Activated T-cell treated with anti-CD3 and anti-CD28 coated beads, Interleukin-2, amount 50 U/mL, for 1 hour (primary cell): ENCODE data around the gene IQCH.
A peak's percentile ranks its signal among the peaks of the same experiment; 100 is the strongest.
"Not testable (repeated sequence)": the region's sequence is repeated elsewhere in the genome, so short reads cannot be mapped to it uniquely, and the experiment has no call there.

ENCODE experiments used
- DNase-seq: peaks from one replicate; pipeline ENCODE4 v3.0.0-alpha.2; 2020

Gene IQCH

GRCh38 chr15:67254238-67255175 lies at the start of gene IQCH, which contains the start of gene AAGAB:
IQCH (plus strand) TSS chr15:67254786; CDS start chr15:67254897, 111 bp downstream.
AAGAB (minus strand) TSS chr15:67254661; CDS start chr15:67254631, 30 bp downstream.
- peak; percentile 97 for DNase-seq

GRCh38 chr15:67207555-67208207 lies 46.9 kb upstream of the IQCH start:
- DNase-seq = no peak

DNA sequence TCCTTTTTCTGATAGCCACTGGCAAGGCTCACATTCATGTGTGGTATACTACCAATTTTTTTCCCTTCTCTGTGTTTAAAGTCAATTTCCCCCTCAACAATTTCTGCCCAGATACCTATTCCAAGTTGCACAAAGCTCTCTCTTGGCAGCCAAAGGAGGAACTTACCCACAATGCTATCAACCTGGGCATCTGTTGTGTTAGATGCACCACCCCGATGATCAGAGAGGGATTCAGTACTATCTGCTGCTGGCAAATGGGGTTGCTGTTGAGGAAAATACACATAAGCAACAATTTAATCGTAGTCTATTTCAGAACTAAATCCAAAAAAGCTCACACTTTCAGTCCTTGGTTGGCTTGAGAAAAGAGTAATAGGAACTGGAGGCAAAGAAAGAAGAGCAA lies 46.2 kb upstream of the IQCH start:
- DNase-seq = no peak

DNA sequence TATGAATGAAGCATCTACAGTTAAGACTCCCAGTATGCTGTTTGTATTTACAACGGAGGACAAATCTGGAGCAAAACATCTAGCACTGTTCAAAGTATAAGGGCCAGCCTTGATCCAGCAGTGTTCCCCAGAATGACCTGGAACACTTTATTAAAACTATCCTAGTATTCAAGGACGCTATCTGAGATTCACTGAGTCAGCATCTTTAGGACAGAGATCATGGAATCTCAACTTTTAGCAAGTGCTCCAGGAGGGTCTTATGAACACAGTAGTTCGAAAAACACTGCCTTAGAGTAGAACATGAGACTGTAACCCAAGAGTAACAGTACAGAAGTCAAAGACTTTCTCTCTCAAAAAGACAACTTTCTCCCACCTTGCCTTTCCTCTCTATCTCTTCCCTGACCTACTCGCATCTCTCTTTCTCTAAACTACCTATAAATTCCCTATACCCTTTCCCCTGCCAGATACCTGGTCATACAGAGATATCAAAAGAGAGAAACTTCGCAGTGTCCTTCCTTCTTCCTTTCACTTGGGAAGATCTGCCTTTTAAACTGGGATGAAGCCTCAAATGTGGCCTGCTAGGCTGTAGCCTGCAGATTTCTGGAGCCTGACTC lies 43.9 kb upstream of the IQCH start:
- no peak for DNase-seq

DNA sequence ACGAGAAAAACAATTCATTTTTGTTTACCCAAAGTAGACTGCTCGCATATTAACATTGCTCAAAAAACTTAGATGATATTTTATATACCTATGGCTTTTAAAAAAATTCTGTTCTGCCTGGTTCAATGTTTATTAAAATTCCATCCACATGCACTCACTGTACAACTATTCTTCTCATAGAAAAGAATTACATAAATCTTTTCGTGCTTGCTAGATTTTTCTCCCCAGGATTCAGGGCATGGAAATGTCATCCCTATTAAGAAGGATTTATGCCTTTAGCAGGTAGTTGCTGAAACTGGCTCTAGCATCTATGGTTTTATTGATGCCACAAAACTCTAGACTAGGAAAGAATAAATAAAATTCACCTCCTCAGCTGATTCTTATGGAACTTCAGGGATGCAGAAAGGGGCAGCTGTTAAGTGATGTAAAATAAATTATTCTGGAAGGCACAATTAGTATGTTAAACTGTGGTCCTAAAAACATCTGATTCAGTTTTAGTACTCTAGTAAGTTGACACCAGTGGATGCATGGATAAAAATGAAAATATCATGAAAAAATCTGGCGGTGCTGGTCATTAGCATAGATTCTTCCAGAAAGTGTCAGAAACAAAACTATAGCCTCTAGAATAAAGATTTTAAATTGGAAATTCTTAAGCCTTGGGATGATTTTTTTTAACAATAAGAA lies 41.8 kb upstream of the IQCH start:
- no peak for DNase-seq

DNA sequence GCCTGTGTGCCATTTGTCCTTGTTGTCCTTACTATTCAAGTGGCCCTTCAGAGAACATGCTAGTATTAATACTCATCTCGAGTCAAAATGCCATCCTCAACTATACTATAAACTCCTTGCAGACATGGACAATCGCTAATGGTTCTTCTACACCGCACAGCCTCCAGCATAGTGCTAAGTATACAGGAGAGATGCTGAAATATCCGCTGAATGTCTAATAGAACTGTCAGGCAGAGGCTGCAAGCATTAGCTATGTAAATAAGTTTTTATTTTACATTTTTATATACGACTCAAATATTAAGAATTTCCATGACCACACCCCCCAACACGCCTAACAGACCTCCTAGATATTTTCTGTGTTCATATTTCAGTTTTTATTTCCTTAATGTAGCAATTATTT lies 39.5 kb upstream of the IQCH start:
- DNase-seq = no peak

DNA sequence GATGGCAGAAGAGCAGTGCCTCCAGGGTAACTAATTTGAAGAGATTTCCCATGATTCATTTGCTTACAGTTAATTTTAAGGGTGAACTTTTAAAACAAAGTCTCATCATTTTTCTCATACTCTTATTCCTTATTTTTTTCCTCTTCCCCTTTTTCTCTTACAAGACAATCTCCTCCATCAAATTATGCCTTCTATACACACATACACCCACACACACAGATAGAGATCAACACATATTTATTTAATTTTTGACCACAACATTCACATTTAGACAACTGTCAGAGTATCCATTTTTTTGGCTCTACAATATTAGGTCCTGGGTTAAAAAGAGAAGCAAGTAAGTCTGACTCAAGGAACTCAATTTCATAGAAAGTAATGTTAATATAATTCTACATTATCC lies 37.7 kb upstream of the IQCH start:
- no peak for DNase-seq

DNA sequence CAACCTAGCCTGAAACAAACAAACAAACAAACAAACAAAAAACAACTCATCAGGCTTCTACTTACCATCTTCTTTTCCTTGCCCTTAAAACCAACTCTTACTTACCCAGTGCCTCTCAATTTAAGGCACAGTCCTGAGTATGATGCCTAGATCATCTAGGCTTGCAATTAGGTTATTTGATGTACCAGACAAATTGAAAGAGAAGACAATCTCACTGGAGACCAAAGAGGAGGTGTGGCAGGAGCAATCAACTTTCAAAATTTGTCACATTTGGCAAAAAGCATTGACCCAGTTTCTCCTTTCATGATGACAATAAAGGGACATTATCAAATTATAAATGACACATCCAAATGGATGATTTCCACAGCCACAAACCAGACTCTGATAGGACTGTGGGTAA lies 36.2 kb upstream of the IQCH start:
- no peak for DNase-seq

- no peak for DNase-seq
Observed at GRCh38 chr15:67219288-67219687, 35.3 kb upstream of the IQCH start.

DNA sequence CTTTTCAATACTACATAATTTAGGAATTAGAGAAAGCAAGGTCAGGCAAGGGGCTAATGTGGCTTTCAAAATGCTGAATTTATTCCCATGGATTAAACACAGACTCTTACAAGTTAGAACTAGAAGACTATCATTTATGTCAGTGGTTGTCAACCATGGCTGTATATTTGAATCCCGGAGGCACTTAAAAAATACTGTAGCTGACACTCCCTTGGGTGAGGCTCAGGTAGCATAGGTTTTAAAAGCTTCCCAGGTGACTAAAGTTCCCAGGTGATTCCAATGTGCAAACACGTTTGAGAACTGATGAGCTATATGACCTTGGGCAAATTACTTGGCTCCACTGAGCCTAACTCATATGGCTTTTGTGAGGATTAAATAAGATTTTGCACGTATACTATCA lies 29.7 kb upstream of the IQCH start:
- DNase-seq = no peak

DNA sequence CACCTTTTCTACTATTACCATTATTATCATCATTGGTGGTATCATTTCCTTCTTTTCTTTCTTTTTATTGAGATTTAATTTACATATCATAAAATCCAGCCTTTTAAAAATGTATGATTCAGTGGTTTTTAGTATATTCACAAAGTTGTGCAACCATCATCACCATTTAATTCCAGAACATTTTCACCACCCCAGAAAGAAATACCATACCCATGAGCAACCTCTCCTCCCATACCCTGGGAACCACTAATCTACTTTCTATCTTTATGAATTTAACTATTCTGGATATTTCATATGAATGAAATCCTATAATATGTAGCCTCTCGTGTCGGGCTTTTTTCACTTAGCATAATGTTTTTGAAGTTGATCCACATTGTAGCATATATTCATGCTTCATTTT lies 29.2 kb upstream of the IQCH start:
- DNase-seq = no peak

GRCh38 chr15:67227431-67227830 lies 27.2 kb upstream of the IQCH start:
- no peak for DNase-seq

- no peak for DNase-seq
Observed at GRCh38 chr15:67227846-67228245, 26.7 kb upstream of the IQCH start.

DNA sequence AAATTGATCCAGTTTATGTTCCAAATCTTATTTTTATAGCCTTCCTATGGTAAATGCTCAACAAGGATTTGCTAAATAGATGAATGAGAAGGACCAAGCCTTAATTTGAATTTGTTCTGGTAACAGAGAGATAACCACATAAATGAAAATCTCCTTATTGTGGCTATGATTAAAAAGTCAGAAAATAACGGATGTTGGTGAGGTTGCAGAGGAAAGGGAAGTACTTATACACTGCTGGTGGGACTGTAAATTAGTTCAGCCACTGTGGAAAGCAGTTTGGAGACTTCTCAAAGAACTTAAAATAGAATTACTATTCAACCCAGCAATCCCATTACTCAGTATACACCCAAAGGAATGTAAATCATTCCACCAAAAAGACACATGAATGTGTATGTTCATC lies 26.3 kb upstream of the IQCH start:
- no peak for DNase-seq

GRCh38 chr15:67230504-67230903 lies 24.1 kb upstream of the IQCH start:
- DNase-seq = no peak

DNA sequence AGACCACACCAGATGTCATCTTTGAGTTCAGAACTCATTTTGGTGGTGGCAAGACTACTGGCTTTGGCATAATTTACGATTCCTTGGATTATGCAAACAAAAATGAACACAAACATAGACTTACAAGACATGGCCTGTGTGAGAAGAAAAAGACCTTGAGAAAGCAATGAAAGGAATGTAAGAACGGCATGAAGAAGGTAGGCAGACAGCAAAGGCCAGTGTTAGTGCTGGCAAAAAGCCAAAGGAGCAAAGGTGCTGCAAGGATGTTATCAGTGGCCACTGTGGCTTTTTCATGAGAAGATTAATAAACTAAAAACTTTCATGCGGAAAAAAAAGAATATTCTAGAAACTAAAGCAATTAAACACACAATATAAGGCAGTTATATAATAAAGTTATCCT lies 22.0 kb upstream of the IQCH start:
- no peak for DNase-seq

DNA sequence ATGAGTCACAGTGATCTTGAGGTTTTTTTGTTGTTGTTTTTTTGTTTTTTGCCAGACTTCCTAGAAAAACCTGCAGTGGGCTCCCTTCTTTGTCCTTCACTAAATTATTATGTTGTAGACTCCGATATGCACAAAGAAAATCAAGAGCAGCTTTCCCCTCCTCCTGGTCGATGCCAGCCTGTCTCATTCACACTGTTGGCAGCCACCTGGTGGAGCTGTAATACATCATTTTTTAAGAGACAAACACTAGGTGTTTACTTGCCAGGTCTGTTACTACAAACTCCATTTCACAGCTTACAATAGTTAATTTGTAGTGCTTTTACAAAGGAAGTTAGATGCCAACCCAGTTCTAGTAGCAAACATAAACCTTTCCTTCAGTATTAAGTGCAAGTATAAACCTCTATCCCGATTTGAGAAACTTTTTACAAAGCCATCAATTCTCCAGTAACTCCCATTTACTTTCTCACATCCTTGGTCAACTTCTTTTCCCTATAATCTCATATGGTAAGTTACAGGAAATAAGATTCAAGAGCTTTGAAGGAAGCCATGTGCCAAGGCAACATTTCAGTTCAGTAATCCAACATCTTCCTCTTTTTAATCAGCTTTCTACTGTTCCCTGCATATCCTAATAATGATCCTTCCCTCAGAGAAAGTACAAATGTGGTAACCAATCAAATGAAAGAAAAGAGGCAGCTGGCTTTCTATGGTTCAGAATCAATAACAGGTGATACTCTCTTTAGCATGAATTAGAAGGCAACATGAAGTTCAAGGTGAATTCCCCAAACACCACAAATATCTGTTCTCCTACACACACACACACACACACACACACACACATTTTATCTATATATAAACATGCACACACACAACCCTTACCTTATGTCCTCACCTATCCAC lies 14.1 kb upstream of the IQCH start:
- peak; percentile 32 for DNase-seq

DNA sequence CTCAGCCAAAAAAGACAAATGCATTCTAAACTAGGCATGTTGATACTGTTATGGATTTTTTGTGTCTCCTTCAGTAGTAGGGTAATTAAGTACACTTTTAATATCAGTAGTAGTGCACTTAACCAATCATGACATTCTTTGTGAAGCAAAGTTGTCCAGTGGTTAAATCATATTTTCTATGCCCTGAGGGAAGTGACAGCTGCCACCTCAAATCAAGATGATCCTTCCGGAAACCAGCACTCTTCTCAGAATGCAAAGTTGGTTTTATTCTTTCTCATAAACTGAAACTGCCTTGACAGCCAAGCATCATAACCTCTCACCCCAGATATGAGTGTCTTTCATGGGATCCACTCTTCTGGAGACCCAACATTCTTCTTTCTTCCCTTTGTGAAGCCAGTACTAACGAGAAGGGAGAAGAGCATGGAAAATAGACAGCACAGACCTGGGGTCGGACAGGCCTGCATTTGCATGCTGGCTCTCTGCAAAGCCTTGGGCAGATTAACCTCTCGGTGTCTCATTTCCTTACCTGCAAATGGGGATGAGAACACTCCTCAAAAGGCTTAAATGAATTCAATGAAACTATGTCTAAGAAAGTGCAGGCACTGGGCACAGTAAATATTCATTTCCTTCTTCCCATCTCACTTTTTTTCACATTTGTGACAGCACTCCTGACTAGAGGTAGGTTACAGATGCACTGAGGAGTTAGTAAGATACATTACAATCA lies 13.3 kb upstream of the IQCH start:
- DNase-seq = no peak

DNA sequence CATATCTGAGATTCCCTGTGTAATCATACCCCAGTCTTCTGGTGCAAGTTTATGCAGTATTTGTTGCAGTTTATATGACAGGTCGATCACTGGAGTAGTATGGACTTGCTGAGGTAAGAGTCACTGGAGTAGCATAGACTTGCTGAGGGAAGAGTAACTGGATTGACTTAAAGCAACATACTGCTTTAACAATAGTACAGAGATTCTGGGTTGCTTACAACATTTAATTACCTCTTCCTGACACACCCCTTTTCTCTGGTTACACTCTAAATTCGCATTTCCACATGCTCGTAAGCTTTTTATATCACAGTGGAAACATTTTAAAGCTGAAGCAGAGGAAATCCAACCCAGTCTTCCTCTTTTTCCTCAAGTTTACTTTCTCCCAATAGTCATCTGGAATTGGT lies 11.9 kb upstream of the IQCH start:
- DNase-seq = no peak

GRCh38 chr15:67244971-67245478 lies 9.6 kb upstream of the IQCH start:
- no peak for DNase-seq

DNA sequence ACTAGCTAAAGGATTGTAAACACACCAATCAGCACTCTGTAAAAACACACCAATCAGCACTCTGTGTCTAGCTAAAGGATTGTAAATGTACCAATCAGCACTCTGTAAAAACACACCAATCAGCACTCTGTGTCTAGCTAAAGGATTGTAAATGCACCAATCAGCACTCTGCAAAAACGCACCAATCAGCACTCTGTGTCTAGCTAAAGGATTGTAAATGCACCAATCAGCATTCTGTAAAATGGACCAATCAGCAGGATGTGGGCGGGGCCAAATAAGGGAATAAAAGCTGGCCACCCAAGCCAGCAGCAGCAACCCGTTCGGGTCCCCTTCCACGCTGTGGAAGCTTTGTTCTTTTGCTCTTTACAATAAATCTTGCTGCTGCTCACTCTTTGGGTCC lies 8.0 kb upstream of the IQCH start:
- DNase-seq = not testable (repeated sequence)
